Panc1 (cell line): ENCODE measurements around the gene CAPS.

Source experiments
- POLR2AphosphoS5 ChIP-seq: IDR thresholded peaks from 2 replicates; pipeline ENCODE4 v1.6.1; 2012; ENCODE audit warnings: mild to moderate bottlenecking, low read depth, low read length, moderate library complexity
- TCF7L2 ChIP-seq: IDR thresholded peaks from 2 replicates; pipeline ENCODE4 v1.6.1; 2011; ENCODE audit warnings: mild to moderate bottlenecking, low read depth, low read length, inconsistent platforms
- TF ChIP-seq, protein P1 (sequence below), 2 experiments: IDR thresholded peaks; 2 replicates each; pipeline ENCODE4 v1.6.1; 2011 to 2012; ENCODE audit warnings: low read depth in 2 of 2, control low read depth in 1 of 2, low read length in 1 of 2, mild to moderate bottlenecking in 1 of 2, moderate library complexity in 1 of 2; ENCODE audit not compliant: insufficient read depth in 1 of 2
- TF ChIP-seq, protein P2 (sequence below): fragments of 450-650 bp; IDR thresholded peaks from 2 replicates; pipeline ENCODE4 v1.5.1; 2017; ENCODE audit warnings: mild to moderate bottlenecking

DNA sequence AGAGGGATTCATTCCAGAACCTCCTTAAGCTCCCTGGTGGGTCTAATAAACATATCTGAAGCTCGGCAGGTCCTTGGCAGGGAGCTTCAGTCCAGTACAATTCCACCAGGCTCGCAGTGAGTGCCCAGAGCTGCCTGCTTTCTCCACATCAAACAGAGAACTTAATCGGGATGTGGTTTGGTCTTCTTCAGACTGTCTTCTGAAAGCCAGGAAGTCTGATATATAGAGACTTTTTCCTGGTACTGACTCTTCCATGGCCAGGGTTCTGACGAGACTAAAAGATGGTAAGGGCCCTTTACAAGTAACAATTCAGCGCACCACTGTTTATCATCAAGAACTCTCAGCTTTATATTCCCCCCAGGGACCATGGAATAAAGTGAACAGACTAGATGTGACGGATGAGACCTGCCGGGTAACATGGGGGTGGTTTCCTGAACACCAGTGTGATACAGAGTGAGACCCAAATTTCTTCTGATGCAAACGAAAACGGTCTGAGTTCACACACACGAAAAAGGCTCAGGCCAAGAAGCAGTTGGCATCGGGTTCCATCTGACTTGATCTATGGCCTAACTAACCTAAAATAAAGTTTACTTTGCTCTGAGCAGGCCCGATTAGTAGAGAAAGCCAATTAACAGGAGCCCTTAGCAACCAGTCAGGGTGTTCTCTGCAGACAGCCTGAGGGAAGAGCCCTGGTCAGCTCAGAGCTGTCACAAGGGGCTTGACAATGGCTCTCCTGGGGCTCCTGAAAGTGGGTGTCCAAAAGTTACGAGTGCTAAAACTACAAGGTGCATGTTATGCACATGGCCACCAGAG lies 34.9 kb downstream of the CAPS start:
- TF ChIP-seq, protein P1, sequence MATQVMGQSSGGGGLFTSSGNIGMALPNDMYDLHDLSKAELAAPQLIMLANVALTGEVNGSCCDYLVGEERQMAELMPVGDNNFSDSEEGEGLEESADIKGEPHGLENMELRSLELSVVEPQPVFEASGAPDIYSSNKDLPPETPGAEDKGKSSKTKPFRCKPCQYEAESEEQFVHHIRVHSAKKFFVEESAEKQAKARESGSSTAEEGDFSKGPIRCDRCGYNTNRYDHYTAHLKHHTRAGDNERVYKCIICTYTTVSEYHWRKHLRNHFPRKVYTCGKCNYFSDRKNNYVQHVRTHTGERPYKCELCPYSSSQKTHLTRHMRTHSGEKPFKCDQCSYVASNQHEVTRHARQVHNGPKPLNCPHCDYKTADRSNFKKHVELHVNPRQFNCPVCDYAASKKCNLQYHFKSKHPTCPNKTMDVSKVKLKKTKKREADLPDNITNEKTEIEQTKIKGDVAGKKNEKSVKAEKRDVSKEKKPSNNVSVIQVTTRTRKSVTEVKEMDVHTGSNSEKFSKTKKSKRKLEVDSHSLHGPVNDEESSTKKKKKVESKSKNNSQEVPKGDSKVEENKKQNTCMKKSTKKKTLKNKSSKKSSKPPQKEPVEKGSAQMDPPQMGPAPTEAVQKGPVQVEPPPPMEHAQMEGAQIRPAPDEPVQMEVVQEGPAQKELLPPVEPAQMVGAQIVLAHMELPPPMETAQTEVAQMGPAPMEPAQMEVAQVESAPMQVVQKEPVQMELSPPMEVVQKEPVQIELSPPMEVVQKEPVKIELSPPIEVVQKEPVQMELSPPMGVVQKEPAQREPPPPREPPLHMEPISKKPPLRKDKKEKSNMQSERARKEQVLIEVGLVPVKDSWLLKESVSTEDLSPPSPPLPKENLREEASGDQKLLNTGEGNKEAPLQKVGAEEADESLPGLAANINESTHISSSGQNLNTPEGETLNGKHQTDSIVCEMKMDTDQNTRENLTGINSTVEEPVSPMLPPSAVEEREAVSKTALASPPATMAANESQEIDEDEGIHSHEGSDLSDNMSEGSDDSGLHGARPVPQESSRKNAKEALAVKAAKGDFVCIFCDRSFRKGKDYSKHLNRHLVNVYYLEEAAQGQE (IDR thresholded peaks at IDR 0.05; ENCODE audit: insufficient read depth in 1 of 2, low read depth in 2 of 2, low read length in 1 of 2), result no peak
- TF ChIP-seq, protein P2, sequence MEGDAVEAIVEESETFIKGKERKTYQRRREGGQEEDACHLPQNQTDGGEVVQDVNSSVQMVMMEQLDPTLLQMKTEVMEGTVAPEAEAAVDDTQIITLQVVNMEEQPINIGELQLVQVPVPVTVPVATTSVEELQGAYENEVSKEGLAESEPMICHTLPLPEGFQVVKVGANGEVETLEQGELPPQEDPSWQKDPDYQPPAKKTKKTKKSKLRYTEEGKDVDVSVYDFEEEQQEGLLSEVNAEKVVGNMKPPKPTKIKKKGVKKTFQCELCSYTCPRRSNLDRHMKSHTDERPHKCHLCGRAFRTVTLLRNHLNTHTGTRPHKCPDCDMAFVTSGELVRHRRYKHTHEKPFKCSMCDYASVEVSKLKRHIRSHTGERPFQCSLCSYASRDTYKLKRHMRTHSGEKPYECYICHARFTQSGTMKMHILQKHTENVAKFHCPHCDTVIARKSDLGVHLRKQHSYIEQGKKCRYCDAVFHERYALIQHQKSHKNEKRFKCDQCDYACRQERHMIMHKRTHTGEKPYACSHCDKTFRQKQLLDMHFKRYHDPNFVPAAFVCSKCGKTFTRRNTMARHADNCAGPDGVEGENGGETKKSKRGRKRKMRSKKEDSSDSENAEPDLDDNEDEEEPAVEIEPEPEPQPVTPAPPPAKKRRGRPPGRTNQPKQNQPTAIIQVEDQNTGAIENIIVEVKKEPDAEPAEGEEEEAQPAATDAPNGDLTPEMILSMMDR, result no peak
- TF ChIP-seq POLR2AphosphoS5 (no peak), TCF7L2 (no peak)
